Fibroblast of lung (primary cell): ENCODE results near the gene SIGLEC5. TPM values are rescaled to one million over a fixed set of nuclear protein-coding genes. Genes with fewer than 3 reads are reported as not detected.

Source experiments
- DNase-seq, 2 donors: peaks; one replicate each; pipeline versions ENCODE4 v3.0.0 to v3.0.0-alpha.2; 2010; ENCODE audit warnings: low read depth in 2 of 2
- H2AFZ ChIP-seq: 2 replicates; pipeline ENCODE4 v1.5.1; 2012; ENCODE audit warnings: low read length, control low read depth, inconsistent platforms
- H3K27ac ChIP-seq: 2 replicates; pipeline ENCODE4 v1.5.1; 2011; ENCODE audit warnings: low read length, control low read depth; ENCODE audit not compliant: insufficient read depth
- H3K27me3 ChIP-seq: 2 replicates; pipeline ENCODE4 v1.5.1; 2011; ENCODE audit warnings: mild to moderate bottlenecking, low read length; ENCODE audit not compliant: control insufficient read depth, insufficient read depth
- H3K36me3 ChIP-seq: 2 replicates; pipeline ENCODE4 v1.5.1; 2011; ENCODE audit warnings: low read length; ENCODE audit not compliant: control insufficient read depth, insufficient read depth
- H3K4me1 ChIP-seq: 2 replicates; pipeline ENCODE4 v1.5.1; 2011; ENCODE audit warnings: low read length; ENCODE audit not compliant: control insufficient read depth, insufficient read depth; ENCODE audit errors: extremely low read depth
- H3K4me2 ChIP-seq: 2 replicates; pipeline ENCODE4 v1.5.1; 2011; ENCODE audit warnings: low read length, control low read depth; ENCODE audit not compliant: insufficient read depth; ENCODE audit errors: extremely low read depth
- H3K4me3 ChIP-seq, 4 experiments: fragments of 200-600 bp in 1 of 4; sonication (generic) in 1 of 4; replicated peaks in 1 of 4; 2 replicates each; pipeline ENCODE4 v1.5.1; 2011 to 2016; ENCODE audit warnings: low read length in 4 of 4, low read depth in 3 of 4, mild to moderate bottlenecking in 3 of 4, control low read depth in 2 of 4, inconsistent platforms in 1 of 4, mixed read lengths in 1 of 4; ENCODE audit not compliant: insufficient read depth in 1 of 4; ENCODE audit errors: control extremely low read depth in 1 of 4
- H3K79me2 ChIP-seq: 2 replicates; pipeline ENCODE4 v1.5.1; 2012; ENCODE audit warnings: mild to moderate bottlenecking, low read length, inconsistent platforms; ENCODE audit not compliant: control insufficient read depth, insufficient read depth
- H3K9ac ChIP-seq: 2 replicates; pipeline ENCODE4 v1.5.1; 2011; ENCODE audit warnings: mild to moderate bottlenecking, low read length, control low read depth; ENCODE audit not compliant: insufficient read depth
- H3K9me3 ChIP-seq: 2 replicates; pipeline ENCODE4 v1.5.1; 2012; ENCODE audit warnings: low read depth, low read length; ENCODE audit not compliant: control insufficient read depth, insufficient read depth
- H4K20me1 ChIP-seq: 2 replicates; pipeline ENCODE4 v1.5.1; 2011; ENCODE audit warnings: low read length; ENCODE audit not compliant: control insufficient read depth, insufficient read depth; ENCODE audit errors: extremely low read depth
- CTCF ChIP-seq, 2 donors: IDR thresholded peaks in 1 of 2; conservative IDR thresholded peaks in 1 of 2; 1 replicate in 1 of 2; 2 replicates in 1 of 2; pipeline ENCODE4 v1.5.1; 2011 to 2012; ENCODE audit warnings: low read length in 2 of 2, control low read depth in 1 of 2, inconsistent platforms in 1 of 2, low read depth in 1 of 2, mild to moderate bottlenecking in 1 of 2
- EZH2 ChIP-seq: IDR thresholded peaks from 2 replicates; pipeline ENCODE4 v1.5.1; 2012; ENCODE audit warnings: low read length, control low read depth, mild to moderate bottlenecking; ENCODE audit errors: missing control alignments
- polyA plus RNA-seq, 2 donors: library from polyadenylated mRNA; depleted of rRNA in 1 of 2; stranded (reverse) in 1 of 2; unstranded in 1 of 2; fragments of >200 nt; gene quantifications; 2 replicates each; pipeline ENCODE4 v1.2.1, GENCODE V29; 2011 to 2012; ENCODE audit warnings: missing spikeins in 1 of 2
- total RNA-seq: library from RNA; depleted of rRNA; stranded (reverse); fragments of >200 nt; gene quantifications from 2 replicates; pipeline ENCODE4 v1.2.1, GENCODE V29; 2014

SIGLEC5 gene
- total and polyA plus RNA-seq, 2 donors (not counting 1 experiment from before 2014, with no cell fraction given), result not detected

GRCh38 chr19:51566489-51567100 lies 63.6 kb downstream of the SIGLEC5 start:
- no peaks in the 10 kb centered on the region for H4K20me1 ChIP-seq
- DNase-seq, result no peak
- no peaks in the 10 kb centered on the region for H3K27me3 ChIP-seq
- no peak overlapping the region for H2AFZ ChIP-seq
- H3K27ac ChIP-seq, result no peak overlapping the region
- no peaks in the 10 kb centered on the region for H3K9me3 ChIP-seq
- H3K4me2 ChIP-seq, result no peak overlapping the region
- H3K9ac ChIP-seq, result no peak overlapping the region
- H3K36me3 ChIP-seq, result no peaks in the 10 kb centered on the region
- TF ChIP-seq EZH2 (no peak), CTCF (conservative IDR thresholded peaks at IDR 0.05 in 1 of 2, IDR thresholded peaks at IDR 0.05 in 1 of 2; ENCODE audit: low read depth in 1 of 2, low read length in 2 of 2) (no peak)
- no peaks in the 10 kb centered on the region for H3K4me1 ChIP-seq
- H3K4me3 ChIP-seq, result no peak overlapping the region
- peaks cover 4% of the 10 kb centered on the region for H3K79me2 ChIP-seq

- H3K36me3 ChIP-seq, result no peaks in the 10 kb centered on the region
- no peak overlapping the region for H2AFZ ChIP-seq
- TF ChIP-seq EZH2 (no peak), CTCF (conservative IDR thresholded peaks at IDR 0.05 in 1 of 2, IDR thresholded peaks at IDR 0.05 in 1 of 2; ENCODE audit: low read depth in 1 of 2, low read length in 2 of 2) (no peak)
- no peak overlapping the region for H3K27ac ChIP-seq
- no peaks in the 10 kb centered on the region for H3K9me3 ChIP-seq
- H3K4me3 ChIP-seq, result no peak overlapping the region
- H3K4me2 ChIP-seq, result no peak overlapping the region
- H3K4me1 ChIP-seq, result no peaks in the 10 kb centered on the region
- no peaks in the 10 kb centered on the region for H4K20me1 ChIP-seq
- no peaks in the 10 kb centered on the region for H3K79me2 ChIP-seq
- DNase-seq, result no peak
- no peak overlapping the region for H3K9ac ChIP-seq
- no peaks in the 10 kb centered on the region for H3K27me3 ChIP-seq
These were observed 64.6 kb downstream of the SIGLEC5 start for GRCh38 chr19:51565583-51565982.

GRCh38 chr19:51564791-51565190 lies 65.4 kb downstream of the SIGLEC5 start:
- TF ChIP-seq EZH2, result no peak
- no peak for TF ChIP-seq CTCF (conservative IDR thresholded peaks at IDR 0.05 in 1 of 2, IDR thresholded peaks at IDR 0.05 in 1 of 2; ENCODE audit: low read depth in 1 of 2, low read length in 2 of 2)
- no peak overlapping the region for H2AFZ ChIP-seq

More at GRCh38 chr19:51564791-51565190, 65.4 kb downstream of the SIGLEC5 start:
- Histone ChIP-seq H3K4me3 (no peak overlapping the region), H3K4me2 (no peak overlapping the region), H3K79me2 (no peaks in the 10 kb centered on the region), H4K20me1 (no peaks in the 10 kb centered on the region), H3K9me3 (no peaks in the 10 kb centered on the region), H3K4me1 (no peaks in the 10 kb centered on the region), H3K27me3 (no peaks in the 10 kb centered on the region), H3K9ac (no peak overlapping the region), H3K36me3 (no peaks in the 10 kb centered on the region), H3K27ac (no peak overlapping the region)
- DNase-seq, result no peak

Other genes with a start within 250 kb of the SIGLEC5 start
- gene LIM2, start 242.4 kb downstream of the SIGLEC5 start, total RNA-seq, result not detected in 2 replicates
- not detected in 2 replicates for gene LIM2, start 242.4 kb downstream of the SIGLEC5 start, polyA plus RNA-seq
- not detected in 2 replicates for gene C19orf84, start 239.8 kb downstream of the SIGLEC5 start, total RNA-seq
- not detected in 2 replicates for gene C19orf84, start 239.8 kb downstream of the SIGLEC5 start, polyA plus RNA-seq
- gene SIGLEC10, start 212.8 kb downstream of the SIGLEC5 start, total RNA-seq, result not detected in 2 replicates
- not detected in 2 replicates for gene SIGLEC10, start 212.8 kb downstream of the SIGLEC5 start, polyA plus RNA-seq
- gene SIGLEC8, start 171.9 kb downstream of the SIGLEC5 start, total RNA-seq, result not detected in 2 replicates
- not detected in 2 replicates for gene SIGLEC8, start 171.9 kb downstream of the SIGLEC5 start, polyA plus RNA-seq
- gene CEACAM18, start 151.9 kb downstream of the SIGLEC5 start, total RNA-seq, result not detected in 2 replicates
- gene CEACAM18, start 151.9 kb downstream of the SIGLEC5 start, polyA plus RNA-seq, result not detected in 2 replicates
- not detected in 2 replicates for gene SIGLEC12, start 128.6 kb downstream of the SIGLEC5 start, total RNA-seq
- gene SIGLEC12, start 128.6 kb downstream of the SIGLEC5 start, polyA plus RNA-seq, result not detected in 2 replicates
- not detected in 2 replicates for gene SIGLEC6, start 98.7 kb downstream of the SIGLEC5 start, total RNA-seq
- gene SIGLEC6, start 98.7 kb downstream of the SIGLEC5 start, polyA plus RNA-seq, result not detected in 2 replicates
- 4.1 and 5.0 TPM in 2 replicates for gene ZNF175, start 59.1 kb downstream of the SIGLEC5 start, total RNA-seq
- gene ZNF175, start 59.1 kb downstream of the SIGLEC5 start, polyA plus RNA-seq, result 4.7 and 7.6 TPM in 2 replicates
- gene SIGLEC14, start 16.4 kb upstream of the SIGLEC5 start, total RNA-seq, result not detected in 2 replicates
- not detected in 2 replicates for gene SIGLEC14, start 16.4 kb upstream of the SIGLEC5 start, polyA plus RNA-seq
- 5.1 and 8.6 TPM in 2 replicates for gene SPACA6, start 62.9 kb upstream of the SIGLEC5 start, total RNA-seq
- 2.8 and 5.5 TPM in 2 replicates for gene SPACA6, start 62.9 kb upstream of the SIGLEC5 start, polyA plus RNA-seq
- gene HAS1, start 93.6 kb upstream of the SIGLEC5 start, total RNA-seq, result not detected in 2 replicates
- not detected in 2 replicates for gene HAS1, start 93.6 kb upstream of the SIGLEC5 start, polyA plus RNA-seq
- gene FPR1, start 121.5 kb upstream of the SIGLEC5 start, total RNA-seq, result not detected in 2 replicates
- gene FPR1, start 121.5 kb upstream of the SIGLEC5 start, polyA plus RNA-seq, result 0.14 TPM in 1 of 2 replicates, not detected in the other
- gene FPR2, start 130.8 kb upstream of the SIGLEC5 start, total RNA-seq, result not detected in 2 replicates
- gene FPR2, start 130.8 kb upstream of the SIGLEC5 start, polyA plus RNA-seq, result 0.12 TPM in 1 of 2 replicates, not detected in the other
- under 0.01 TPM in 1 of 2 replicates, not detected in the other for gene FPR3, start 164.8 kb upstream of the SIGLEC5 start, total RNA-seq
- not detected in 2 replicates for gene FPR3, start 164.8 kb upstream of the SIGLEC5 start, polyA plus RNA-seq